Measurements from ENCODE around the gene DHODH. TPM values are rescaled to one million over a fixed set of nuclear protein-coding genes. Genes with fewer than 3 reads are reported as not detected.

Gene DHODH
- total and polyA plus RNA-seq, 2 of the 13 experiments (the other 11 are each of a cell fraction or from before 2014, with no cell fraction given) = 10.7 to 16.4 TPM

DNA sequence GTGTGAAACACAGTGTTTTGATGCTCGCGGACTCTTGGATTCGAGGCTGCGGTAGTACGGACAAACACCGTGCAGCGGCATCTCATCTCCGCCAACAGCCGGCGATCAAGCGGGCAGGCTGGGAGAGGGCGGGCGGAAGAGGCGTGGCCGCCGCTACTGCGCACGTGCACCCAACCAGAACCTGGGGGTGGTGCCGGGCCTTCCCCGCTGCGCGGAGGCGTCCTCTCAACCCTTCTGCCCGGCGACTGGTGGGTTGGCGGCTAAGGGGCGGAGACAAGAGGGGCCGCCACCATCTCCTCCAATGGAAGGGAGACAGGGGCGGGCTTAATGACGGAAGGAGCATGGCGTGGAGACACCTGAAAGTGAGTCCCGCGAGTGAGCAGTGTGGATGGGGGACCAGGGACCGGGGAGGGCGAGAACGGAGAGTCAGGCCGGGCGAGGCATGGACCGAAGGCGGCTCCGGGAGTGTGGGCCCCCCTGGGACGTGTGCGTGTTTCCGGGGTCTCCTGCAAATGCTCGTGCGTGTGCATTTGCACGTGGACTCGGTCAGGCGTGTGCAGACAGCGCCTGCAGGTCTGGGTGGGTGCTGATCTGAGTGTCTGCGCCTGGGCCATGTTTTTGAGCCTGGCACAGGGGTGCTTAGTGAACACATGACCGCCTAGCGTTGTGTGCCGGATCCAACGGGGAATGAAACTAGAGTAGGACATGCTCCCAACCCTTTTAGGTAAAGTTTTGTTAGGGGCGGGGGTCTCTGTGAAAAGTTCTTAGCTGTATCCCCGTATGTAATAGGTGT is at the start of gene DHODH (continued):
- TF ChIP-seq, protein P1, sequence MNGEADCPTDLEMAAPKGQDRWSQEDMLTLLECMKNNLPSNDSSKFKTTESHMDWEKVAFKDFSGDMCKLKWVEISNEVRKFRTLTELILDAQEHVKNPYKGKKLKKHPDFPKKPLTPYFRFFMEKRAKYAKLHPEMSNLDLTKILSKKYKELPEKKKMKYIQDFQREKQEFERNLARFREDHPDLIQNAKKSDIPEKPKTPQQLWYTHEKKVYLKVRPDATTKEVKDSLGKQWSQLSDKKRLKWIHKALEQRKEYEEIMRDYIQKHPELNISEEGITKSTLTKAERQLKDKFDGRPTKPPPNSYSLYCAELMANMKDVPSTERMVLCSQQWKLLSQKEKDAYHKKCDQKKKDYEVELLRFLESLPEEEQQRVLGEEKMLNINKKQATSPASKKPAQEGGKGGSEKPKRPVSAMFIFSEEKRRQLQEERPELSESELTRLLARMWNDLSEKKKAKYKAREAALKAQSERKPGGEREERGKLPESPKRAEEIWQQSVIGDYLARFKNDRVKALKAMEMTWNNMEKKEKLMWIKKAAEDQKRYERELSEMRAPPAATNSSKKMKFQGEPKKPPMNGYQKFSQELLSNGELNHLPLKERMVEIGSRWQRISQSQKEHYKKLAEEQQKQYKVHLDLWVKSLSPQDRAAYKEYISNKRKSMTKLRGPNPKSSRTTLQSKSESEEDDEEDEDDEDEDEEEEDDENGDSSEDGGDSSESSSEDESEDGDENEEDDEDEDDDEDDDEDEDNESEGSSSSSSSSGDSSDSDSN (CRISPR knock-in tag; IDR thresholded peaks at IDR 0.05) = peak; percentile 90
- TF ChIP-seq CENPT (CRISPR knock-in tag; IDR thresholded peaks at IDR 0.05; ENCODE audit: low read depth) (no peak; the same call in 1 of the 2 replicates), ZNF839 (CRISPR knock-in tag; IDR thresholded peaks at IDR 0.05; ENCODE audit: borderline replicate concordance) (peak; percentile 98; the same call in 1 of the 2 replicates), ZNF780A (CRISPR knock-in tag; IDR thresholded peaks at IDR 0.05) (no peak), CREM (IDR thresholded peaks at IDR 0.05) (peak; percentile 79), CREM (CRISPR knock-in tag; IDR thresholded peaks at IDR 0.05) (no peak), ZNF383 (CRISPR knock-in tag; IDR thresholded peaks at IDR 0.05; ENCODE audit: borderline replicate concordance) (no peak), ZMYM3 (CRISPR knock-in tag; IDR thresholded peaks at IDR 0.05) (0 out of 2 replicates have a peak, but pooled peaks have one; percentile 38), TBX2 (CRISPR knock-in tag; IDR thresholded peaks at IDR 0.05; ENCODE audit: borderline replicate concordance) (peak; percentile 89), ZZZ3 (CRISPR knock-in tag; IDR thresholded peaks at IDR 0.05; ENCODE audit: borderline replicate concordance) (peak; percentile 92)
- TF ChIP-seq, protein P2, sequence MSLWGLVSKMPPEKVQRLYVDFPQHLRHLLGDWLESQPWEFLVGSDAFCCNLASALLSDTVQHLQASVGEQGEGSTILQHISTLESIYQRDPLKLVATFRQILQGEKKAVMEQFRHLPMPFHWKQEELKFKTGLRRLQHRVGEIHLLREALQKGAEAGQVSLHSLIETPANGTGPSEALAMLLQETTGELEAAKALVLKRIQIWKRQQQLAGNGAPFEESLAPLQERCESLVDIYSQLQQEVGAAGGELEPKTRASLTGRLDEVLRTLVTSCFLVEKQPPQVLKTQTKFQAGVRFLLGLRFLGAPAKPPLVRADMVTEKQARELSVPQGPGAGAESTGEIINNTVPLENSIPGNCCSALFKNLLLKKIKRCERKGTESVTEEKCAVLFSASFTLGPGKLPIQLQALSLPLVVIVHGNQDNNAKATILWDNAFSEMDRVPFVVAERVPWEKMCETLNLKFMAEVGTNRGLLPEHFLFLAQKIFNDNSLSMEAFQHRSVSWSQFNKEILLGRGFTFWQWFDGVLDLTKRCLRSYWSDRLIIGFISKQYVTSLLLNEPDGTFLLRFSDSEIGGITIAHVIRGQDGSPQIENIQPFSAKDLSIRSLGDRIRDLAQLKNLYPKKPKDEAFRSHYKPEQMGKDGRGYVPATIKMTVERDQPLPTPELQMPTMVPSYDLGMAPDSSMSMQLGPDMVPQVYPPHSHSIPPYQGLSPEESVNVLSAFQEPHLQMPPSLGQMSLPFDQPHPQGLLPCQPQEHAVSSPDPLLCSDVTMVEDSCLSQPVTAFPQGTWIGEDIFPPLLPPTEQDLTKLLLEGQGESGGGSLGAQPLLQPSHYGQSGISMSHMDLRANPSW (CRISPR knock-in tag; IDR thresholded peaks at IDR 0.05; ENCODE audit: borderline replicate concordance) = peak; percentile 95
- TF ChIP-seq, protein P3, sequence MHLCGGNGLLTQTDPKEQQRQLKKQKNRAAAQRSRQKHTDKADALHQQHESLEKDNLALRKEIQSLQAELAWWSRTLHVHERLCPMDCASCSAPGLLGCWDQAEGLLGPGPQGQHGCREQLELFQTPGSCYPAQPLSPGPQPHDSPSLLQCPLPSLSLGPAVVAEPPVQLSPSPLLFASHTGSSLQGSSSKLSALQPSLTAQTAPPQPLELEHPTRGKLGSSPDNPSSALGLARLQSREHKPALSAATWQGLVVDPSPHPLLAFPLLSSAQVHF (CRISPR knock-in tag; IDR thresholded peaks at IDR 0.05) = 0 out of 2 replicates have a peak, but pooled peaks have one; percentile 63
- TF ChIP-seq, protein P4, sequence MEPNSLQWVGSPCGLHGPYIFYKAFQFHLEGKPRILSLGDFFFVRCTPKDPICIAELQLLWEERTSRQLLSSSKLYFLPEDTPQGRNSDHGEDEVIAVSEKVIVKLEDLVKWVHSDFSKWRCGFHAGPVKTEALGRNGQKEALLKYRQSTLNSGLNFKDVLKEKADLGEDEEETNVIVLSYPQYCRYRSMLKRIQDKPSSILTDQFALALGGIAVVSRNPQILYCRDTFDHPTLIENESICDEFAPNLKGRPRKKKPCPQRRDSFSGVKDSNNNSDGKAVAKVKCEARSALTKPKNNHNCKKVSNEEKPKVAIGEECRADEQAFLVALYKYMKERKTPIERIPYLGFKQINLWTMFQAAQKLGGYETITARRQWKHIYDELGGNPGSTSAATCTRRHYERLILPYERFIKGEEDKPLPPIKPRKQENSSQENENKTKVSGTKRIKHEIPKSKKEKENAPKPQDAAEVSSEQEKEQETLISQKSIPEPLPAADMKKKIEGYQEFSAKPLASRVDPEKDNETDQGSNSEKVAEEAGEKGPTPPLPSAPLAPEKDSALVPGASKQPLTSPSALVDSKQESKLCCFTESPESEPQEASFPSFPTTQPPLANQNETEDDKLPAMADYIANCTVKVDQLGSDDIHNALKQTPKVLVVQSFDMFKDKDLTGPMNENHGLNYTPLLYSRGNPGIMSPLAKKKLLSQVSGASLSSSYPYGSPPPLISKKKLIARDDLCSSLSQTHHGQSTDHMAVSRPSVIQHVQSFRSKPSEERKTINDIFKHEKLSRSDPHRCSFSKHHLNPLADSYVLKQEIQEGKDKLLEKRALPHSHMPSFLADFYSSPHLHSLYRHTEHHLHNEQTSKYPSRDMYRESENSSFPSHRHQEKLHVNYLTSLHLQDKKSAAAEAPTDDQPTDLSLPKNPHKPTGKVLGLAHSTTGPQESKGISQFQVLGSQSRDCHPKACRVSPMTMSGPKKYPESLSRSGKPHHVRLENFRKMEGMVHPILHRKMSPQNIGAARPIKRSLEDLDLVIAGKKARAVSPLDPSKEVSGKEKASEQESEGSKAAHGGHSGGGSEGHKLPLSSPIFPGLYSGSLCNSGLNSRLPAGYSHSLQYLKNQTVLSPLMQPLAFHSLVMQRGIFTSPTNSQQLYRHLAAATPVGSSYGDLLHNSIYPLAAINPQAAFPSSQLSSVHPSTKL (CRISPR knock-in tag; IDR thresholded peaks at IDR 0.05) = peak; percentile 69; the same call in 1 of the 2 replicates
- TF ChIP-seq, protein P5, sequence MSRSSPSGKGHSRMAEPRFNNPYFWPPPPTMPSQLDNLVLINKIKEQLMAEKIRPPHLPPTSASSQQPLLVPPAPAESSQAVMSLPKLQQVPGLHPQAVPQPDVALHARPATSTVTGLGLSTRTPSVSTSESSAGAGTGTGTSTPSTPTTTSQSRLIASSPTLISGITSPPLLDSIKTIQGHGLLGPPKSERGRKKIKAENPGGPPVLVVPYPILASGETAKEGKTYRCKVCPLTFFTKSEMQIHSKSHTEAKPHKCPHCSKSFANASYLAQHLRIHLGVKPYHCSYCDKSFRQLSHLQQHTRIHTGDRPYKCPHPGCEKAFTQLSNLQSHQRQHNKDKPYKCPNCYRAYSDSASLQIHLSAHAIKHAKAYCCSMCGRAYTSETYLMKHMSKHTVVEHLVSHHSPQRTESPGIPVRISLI (CRISPR knock-in tag; IDR thresholded peaks at IDR 0.05; ENCODE audit: borderline replicate concordance) = peak; percentile 59; the same call in 1 of the 2 replicates
- TF ChIP-seq, protein P6, sequence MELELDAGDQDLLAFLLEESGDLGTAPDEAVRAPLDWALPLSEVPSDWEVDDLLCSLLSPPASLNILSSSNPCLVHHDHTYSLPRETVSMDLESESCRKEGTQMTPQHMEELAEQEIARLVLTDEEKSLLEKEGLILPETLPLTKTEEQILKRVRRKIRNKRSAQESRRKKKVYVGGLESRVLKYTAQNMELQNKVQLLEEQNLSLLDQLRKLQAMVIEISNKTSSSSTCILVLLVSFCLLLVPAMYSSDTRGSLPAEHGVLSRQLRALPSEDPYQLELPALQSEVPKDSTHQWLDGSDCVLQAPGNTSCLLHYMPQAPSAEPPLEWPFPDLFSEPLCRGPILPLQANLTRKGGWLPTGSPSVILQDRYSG (CRISPR knock-in tag; IDR thresholded peaks at IDR 0.05) = no peak
